ENCODE data around the gene FKRP. TPM values are rescaled to one million over a fixed set of nuclear protein-coding genes. Genes with fewer than 3 reads are reported as not detected.

Gene FKRP
- total and polyA plus RNA-seq, 2 of the 13 experiments (the other 11 are each of a cell fraction or from before 2014, with no cell fraction given) = 7.3 to 9.8 TPM

- no peak for TF ChIP-seq ZNF142 (CRISPR knock-in tag; IDR thresholded peaks at IDR 0.05)
- TF ChIP-seq ZNF776 (CRISPR knock-in tag; IDR thresholded peaks at IDR 0.05) = 0 out of 2 replicates have a peak, but pooled peaks have one; percentile 12
- no peak for TF ChIP-seq SP5 (CRISPR knock-in tag; IDR thresholded peaks at IDR 0.05; ENCODE audit: borderline replicate concordance, low read depth)
- no peak for TF ChIP-seq ZNF605 (CRISPR knock-in tag; IDR thresholded peaks at IDR 0.05)
- no peak for TF ChIP-seq SRF (IDR thresholded peaks at IDR 0.05; ENCODE audit: low read depth, low read length)
- no peak for TF ChIP-seq E2F2 (CRISPR knock-in tag; IDR thresholded peaks at IDR 0.05; ENCODE audit: borderline replicate concordance)
- no peak for TF ChIP-seq FOXA3 (CRISPR knock-in tag; IDR thresholded peaks at IDR 0.05)
- TF ChIP-seq SP140L (CRISPR knock-in tag; IDR thresholded peaks at IDR 0.05; ENCODE audit: borderline replicate concordance) = no peak
- no peak for TF ChIP-seq HMGA1 (CRISPR knock-in tag; conservative IDR thresholded peaks at IDR 0.05)
- TF ChIP-seq HNF1B (CRISPR knock-in tag; IDR thresholded peaks at IDR 0.05) = 0 out of 2 replicates have a peak, but pooled peaks have one; percentile 19
- TF ChIP-seq TP53 (CRISPR knock-in tag; conservative IDR thresholded peaks at IDR 0.05) = no peak
- TF ChIP-seq ZNF747 (CRISPR knock-in tag; IDR thresholded peaks at IDR 0.05; ENCODE audit: borderline replicate concordance) = no peak
- TF ChIP-seq SOX6 (IDR thresholded peaks at IDR 0.05) = no peak
- no peak for TF ChIP-seq SOX6 (CRISPR knock-in tag; IDR thresholded peaks at IDR 0.05)
- TF ChIP-seq SIX4 (CRISPR knock-in tag; IDR thresholded peaks at IDR 0.05) = no peak
- no peak for TF ChIP-seq ZNF382 (CRISPR knock-in tag; IDR thresholded peaks at IDR 0.05; ENCODE audit: borderline replicate concordance)
- no peak for TF ChIP-seq CBX1 (IDR thresholded peaks at IDR 0.05; ENCODE audit: low read depth)
- no peak for TF ChIP-seq SSRP1 (CRISPR knock-in tag; IDR thresholded peaks at IDR 0.05)
- no peak for TF ChIP-seq MIER2 (CRISPR knock-in tag; IDR thresholded peaks at IDR 0.05)
- 0 out of 2 replicates have a peak, but pooled peaks have one; percentile 52 for TF ChIP-seq MAZ (IDR thresholded peaks at IDR 0.05; ENCODE audit: borderline replicate concordance, low read depth, low read length)
- 0 out of 2 replicates have a peak, but pooled peaks have one; percentile 12 for TF ChIP-seq MAZ (CRISPR knock-in tag; IDR thresholded peaks at IDR 0.05; ENCODE audit: low read depth)
- TF ChIP-seq SAP130 (CRISPR knock-in tag; IDR thresholded peaks at IDR 0.05; ENCODE audit: low read depth) = no peak
- no peak for TF ChIP-seq ISX (CRISPR knock-in tag; conservative IDR thresholded peaks at IDR 0.05)
- TF ChIP-seq ADNP (CRISPR knock-in tag; IDR thresholded peaks at IDR 0.05) = no peak
Observed at GRCh38 chr19:46746281-46747057, 612 bp downstream of the FKRP start, which contains the start of gene STRN4 (continued).
